Stimulated activated CD4-positive, alpha-beta T cell treated with anti-CD3 and anti-CD28 coated beads, Interleukin-1b, Interleukin-23, amount 100 ng/mL, for 24 hours (primary cell): ENCODE measurements around the gene MED27.

Experiments used
- DNase-seq, 4 experiments: peaks; one replicate each; pipeline ENCODE4 v3.0.0-alpha.2; 2020; ENCODE audit warnings: low read depth in 4 of 4, low spot score in 1 of 4

Gene MED27

GRCh38 chr9:132044176-132044875 is 35.3 kb downstream of the MED27 start:
- no peak for DNase-seq

- no peak for DNase-seq
Measured at GRCh38 chr9:132043708-132044107, 36.0 kb downstream of the MED27 start.

- DNase-seq = no peak
Measured at GRCh38 chr9:132042324-132042723, 37.3 kb downstream of the MED27 start.

GRCh38 chr9:132041798-132042197 is 37.9 kb downstream of the MED27 start:
- no peak for DNase-seq

GRCh38 chr9:132040808-132041207 is 38.9 kb downstream of the MED27 start:
- DNase-seq = no peak

GRCh38 chr9:132040246-132040645 is 39.4 kb downstream of the MED27 start:
- DNase-seq = no peak

GRCh38 chr9:132039284-132039683 is 40.4 kb downstream of the MED27 start:
- no peak for DNase-seq

GRCh38 chr9:132037458-132037857 is 42.2 kb downstream of the MED27 start:
- DNase-seq = no peak

- no peak for DNase-seq
Measured at GRCh38 chr9:132036521-132036920, 43.1 kb downstream of the MED27 start.

GRCh38 chr9:132035679-132036078 is 44.0 kb downstream of the MED27 start:
- no peak for DNase-seq

- DNase-seq = no peak
Measured at GRCh38 chr9:132032238-132032950, 47.3 kb downstream of the MED27 start.

- no peak for DNase-seq
Measured at GRCh38 chr9:132031467-132032237, 48.0 kb downstream of the MED27 start.

- DNase-seq = no peak
Measured at GRCh38 chr9:132030626-132031325, 48.9 kb downstream of the MED27 start.

GRCh38 chr9:132027752-132028663 is 51.7 kb downstream of the MED27 start:
- no peak for DNase-seq

GRCh38 chr9:132026932-132027585 is 52.6 kb downstream of the MED27 start:
- no peak for DNase-seq

GRCh38 chr9:132025766-132026165 is 53.9 kb downstream of the MED27 start:
- no peak for DNase-seq

GRCh38 chr9:132024589-132024988 is 55.1 kb downstream of the MED27 start:
- DNase-seq = no peak

- no peak for DNase-seq
Measured at GRCh38 chr9:132023419-132024180, 56.1 kb downstream of the MED27 start.
